ENCODE measurements around the gene PACRG.

Gene PACRG

DNA sequence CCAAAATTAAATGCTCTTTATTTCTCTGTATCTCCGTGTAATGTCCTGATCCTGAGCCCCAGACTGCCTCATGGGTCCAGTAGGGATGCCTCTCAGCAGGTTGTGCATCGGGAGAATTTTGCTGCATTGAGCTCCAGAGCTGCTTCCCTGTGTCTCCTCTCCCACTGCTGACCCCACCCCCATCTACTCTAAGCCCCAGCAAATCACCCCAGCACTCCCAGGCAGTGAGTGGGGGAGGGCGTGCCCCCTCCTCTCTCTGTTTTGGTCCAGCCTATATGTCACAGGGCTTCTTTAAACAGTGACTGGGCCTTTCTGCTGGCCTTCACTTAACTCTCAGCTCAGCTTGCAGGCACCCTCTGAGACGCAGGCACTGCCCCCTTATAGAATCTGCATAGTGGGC is 458.0 kb downstream of the PACRG start:
- DNase-seq, result no peak

- no peak for DNase-seq
Measured at GRCh38 chr6:163186527-163186926, 458.8 kb downstream of the PACRG start.

DNA sequence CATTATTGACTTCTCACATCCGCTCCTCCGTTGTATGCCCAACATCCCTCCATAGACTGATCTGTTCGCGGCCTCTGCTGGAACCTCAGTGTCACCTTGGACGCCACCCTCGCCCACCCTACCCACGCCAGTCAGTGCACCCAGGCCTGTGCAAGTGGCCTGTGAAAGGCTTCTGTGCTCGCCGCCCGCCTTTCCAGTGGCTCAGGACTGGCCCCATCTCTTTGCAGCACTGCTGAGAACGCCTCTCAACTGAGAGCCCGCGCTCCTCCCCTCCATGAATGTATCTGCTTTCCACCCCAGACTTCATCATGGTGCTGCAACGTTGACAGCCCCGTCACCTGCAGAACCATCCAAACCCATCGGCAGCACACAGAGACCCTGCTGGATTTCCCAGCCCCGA is 459.4 kb downstream of the PACRG start:
- DNase-seq, result no peak

DNA sequence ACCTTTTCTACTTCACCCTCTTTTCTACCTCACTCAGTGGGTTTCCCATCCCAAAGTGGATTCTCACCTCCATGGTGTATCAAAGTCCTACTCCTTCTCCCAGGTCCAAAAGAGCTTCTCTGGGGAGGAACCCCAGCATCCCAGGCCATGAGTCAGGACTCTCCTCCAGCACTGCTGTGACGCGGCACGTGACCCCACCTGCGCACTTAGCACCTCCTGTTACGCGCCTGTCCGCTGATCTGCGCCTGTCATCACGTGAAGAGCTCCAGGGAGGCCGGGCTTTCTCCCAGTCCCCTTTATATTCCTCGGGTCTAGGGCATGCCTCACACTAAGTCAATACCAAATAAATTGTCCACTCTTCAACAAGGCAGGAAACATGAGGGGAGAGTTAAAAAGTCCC is 459.8 kb downstream of the PACRG start:
- DNase-seq, result no peak

DNA sequence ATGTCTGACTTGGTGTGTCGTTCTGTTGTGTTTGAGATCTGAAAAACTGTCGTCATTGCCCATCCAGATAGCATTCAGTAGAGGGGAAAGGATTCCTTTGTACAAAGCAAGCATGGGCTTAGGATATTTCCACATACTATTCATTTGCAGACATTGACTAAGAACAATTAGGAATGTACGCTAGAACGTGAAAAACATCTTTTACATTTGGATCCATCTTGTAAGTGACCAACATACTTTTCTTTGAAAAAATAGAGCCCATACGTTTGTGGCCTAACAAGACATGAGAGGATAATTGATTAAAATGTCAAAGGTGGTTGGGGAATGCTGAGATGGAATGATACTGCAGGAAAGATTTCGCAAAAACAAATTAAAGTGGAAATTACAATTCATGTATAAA is 461.0 kb downstream of the PACRG start:
- no peak for DNase-seq

- DNase-seq, result no peak
Measured at GRCh38 chr6:163189609-163190008, 461.8 kb downstream of the PACRG start.

DNA sequence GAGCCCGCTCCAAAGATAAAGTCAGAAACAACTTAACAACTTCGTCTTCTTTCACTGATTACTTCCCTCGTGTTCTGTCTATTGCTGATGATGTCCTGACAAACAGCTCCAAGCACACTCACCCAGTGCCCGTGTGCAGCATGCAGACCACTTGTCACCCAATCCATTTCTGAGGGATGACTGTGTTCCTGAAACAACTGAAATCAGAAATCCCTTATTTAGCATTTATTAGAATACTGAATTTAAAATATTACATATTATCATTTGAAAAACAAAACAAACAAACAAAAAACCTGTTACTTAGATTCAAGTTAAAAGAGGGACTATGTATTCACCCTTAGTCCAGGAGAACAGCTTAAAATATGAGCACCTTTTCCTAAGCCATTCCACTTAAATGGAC is 463.0 kb downstream of the PACRG start:
- DNase-seq, result no peak

DNA sequence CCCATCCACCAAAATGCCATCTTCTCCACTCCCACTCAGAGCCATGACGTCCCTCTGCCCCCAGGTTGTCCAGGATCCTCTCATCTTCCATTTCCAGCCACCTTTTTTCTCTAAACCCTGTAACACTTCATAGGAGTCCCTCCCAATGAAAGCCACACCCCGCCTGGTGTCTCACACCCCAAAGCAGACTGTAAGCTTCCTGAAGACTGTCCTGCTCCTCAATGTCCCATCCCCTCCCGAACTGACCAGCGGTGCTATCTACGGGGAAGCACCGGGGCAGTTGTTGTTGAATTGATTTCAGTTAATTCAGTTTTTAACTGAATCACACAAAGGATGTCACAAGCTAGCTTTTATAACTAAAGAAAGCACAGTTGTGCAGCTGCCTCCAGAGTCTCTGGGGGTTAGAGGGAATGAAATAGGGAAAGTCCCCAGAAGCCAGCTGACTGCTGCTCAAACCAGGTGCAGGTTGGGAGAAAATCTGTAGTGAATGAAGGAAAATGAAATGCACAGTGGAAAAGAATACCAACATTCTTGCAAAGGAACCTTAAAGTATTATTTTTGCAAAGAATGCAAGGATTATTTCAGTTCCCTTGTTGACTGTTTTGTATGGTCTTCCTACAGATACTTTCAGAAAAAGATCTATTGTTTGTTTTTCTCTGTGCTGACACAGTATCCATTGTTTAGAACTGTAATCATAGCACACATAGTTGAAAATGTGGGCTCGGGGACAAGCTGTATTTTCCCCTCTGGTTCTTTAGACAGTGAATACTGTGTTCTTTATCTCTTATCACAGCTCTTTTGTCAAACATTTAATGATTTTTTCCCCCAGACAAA is 464.1 kb downstream of the PACRG start:
- no peak for DNase-seq

DNA sequence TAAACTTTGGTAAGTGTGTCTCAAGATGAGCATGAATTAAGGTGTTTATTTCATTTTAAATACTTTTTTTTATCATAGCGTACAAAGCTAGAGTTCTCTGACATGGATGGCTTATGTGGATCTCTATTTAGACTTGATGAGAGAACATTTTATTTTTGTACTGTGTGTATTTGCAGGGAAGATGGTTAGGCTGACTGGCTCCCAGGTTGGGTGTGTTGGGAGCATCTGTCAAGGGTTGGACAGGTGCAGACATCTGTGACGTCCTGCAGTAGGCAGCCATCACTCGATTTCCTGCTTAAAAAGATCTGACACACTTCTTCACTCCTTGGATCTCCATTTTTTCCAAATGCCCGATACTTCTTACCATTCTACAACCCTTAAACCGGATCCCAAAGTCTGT is 464.8 kb downstream of the PACRG start:
- DNase-seq, result no peak

- DNase-seq, result no peak
Measured at GRCh38 chr6:163193326-163193725, 465.6 kb downstream of the PACRG start.

GRCh38 chr6:163195721-163196691 is 468.2 kb downstream of the PACRG start:
- DNase-seq, result no peak

DNA sequence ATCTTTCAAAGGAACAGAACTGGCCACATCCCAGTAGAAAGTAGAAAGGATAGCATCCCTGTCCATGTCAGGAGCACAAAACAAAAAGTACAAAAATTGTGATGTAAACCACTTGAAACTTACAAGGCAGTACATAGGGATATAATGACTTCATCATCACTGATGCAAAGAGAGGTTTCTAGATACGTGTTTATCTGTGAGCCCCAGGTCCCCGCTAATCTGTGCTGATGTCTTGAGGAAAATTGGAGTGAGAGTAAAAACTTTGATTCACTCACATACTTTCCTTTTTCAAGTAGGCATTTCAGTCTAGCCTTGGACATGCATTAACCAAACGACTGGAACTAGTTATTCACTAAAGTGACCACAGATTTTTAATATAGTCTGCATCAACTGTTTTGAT is 470.1 kb downstream of the PACRG start:
- DNase-seq, result no peak

DNA sequence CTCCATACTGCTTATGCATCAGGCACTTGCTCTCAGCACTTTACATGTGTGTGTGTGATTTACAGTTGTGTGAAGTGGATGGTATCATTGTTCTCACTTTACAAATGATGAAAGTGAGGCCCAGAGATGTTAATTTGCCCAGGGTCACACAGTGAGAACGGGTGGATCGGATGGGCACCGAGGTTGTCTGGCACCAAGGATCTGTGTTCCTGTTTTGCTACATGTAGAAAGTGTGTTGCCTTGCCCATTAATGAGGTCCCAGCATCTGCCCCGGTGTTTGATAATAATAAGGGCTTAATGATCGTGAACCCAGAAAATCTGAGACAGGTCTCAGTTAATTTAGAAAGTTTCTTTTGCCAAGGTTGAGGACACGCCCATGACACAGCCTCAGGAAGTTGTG is 470.6 kb downstream of the PACRG start:
- DNase-seq, result no peak

DNA sequence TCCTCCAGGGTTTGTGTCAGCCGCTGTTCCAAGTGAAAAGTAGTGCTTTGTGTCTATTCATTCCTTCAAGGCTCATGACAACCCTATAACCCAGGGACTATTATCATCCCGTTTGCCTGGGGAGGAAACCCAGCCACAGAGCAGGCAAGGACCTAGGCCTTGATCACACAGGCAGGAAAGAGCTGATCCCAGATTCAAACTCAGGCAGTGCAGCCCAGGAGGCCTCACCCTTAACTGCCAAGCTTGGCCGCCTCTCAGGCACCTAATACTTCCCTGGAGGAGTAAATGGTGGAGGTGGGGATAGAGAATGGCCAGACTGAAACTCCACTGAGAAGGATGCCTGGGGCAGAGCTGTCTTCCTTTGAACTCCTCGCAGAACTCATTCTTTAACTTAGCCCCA is 471.6 kb downstream of the PACRG start:
- no peak for DNase-seq

- no peak for DNase-seq
Measured at GRCh38 chr6:163200289-163200688, 472.5 kb downstream of the PACRG start.

GRCh38 chr6:163200694-163201093 is 472.9 kb downstream of the PACRG start:
- DNase-seq, result no peak

GRCh38 chr6:163201855-163202254 is 474.1 kb downstream of the PACRG start:
- no peak for DNase-seq

DNA sequence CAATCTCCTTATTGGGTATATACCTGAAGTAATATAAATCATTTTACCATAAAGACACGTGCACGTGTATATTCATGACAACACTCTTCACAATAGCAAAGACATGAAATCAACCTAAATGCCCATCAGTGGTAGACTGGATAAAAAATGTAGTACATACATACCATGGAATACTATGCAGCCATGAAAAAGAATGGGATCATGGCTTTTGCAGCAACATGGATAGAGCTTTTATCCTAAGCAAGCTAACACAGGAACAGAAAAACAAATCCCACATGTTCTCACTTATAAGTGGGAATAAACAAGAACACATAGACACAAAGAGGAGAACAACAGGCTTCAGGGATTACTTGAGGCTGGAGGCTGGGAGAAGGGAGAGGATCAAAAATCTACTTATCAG is 478.4 kb downstream of the PACRG start:
- DNase-seq, result no peak

- DNase-seq, result no peak
Measured at GRCh38 chr6:163207431-163208383, 479.9 kb downstream of the PACRG start.

DNA sequence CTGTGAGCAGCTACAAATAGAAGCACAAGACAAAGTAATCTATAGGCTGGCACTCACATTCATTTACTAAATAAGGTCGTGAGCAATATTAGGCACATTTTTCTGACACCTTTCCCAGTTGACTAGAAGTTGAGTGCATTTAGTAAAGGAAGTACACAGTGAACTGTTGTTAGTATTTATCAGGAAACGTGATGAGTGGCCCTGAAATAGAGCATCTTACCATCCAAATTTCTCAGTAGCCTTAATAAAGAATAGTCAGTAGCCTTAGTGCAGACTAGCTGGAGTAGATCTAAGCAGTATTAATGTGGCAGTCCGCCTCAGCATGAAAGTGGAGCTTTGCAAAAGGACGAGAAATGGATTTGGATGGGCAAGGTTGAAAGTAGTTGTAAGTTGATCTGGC is 481.2 kb downstream of the PACRG start:
- no peak for DNase-seq

GRCh38 chr6:163212123-163212522 is 484.3 kb downstream of the PACRG start:
- no peak for DNase-seq

DNA sequence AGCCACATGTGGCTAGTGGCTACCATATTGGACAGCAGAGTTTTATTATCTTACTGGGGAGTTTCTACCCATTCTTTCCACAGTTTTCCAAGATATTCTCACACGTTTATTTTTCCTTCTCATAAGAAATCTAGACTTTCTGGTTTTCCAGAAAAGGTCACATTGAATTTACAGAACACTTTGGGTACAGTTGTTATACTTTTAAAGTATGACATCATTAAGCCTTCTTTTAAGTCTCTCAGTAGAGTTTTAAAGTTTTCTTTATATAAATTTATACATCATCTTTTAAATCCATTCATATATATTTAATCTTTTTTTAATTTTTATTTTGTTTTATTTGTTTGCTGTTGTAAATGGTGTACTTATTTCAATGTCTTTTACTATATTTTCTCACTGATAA is 486.5 kb downstream of the PACRG start:
- DNase-seq, result no peak
